Fibroblast of lung (primary cell): ENCODE results near the gene XAB2. TPM values are rescaled to one million over a fixed set of nuclear protein-coding genes. Genes with fewer than 3 reads are reported as not detected.

ENCODE experiments used
- DNase-seq, 2 donors: peaks; one replicate each; pipeline versions ENCODE4 v3.0.0 to v3.0.0-alpha.2; 2010; ENCODE audit warnings: low read depth in 2 of 2
- H2AFZ ChIP-seq: 2 replicates; pipeline ENCODE4 v1.5.1; 2012; ENCODE audit warnings: low read length, control low read depth, inconsistent platforms
- H3K27ac ChIP-seq: 2 replicates; pipeline ENCODE4 v1.5.1; 2011; ENCODE audit warnings: low read length, control low read depth; ENCODE audit not compliant: insufficient read depth
- H3K27me3 ChIP-seq: 2 replicates; pipeline ENCODE4 v1.5.1; 2011; ENCODE audit warnings: mild to moderate bottlenecking, low read length; ENCODE audit not compliant: control insufficient read depth, insufficient read depth
- H3K36me3 ChIP-seq: 2 replicates; pipeline ENCODE4 v1.5.1; 2011; ENCODE audit warnings: low read length; ENCODE audit not compliant: control insufficient read depth, insufficient read depth
- H3K4me1 ChIP-seq: 2 replicates; pipeline ENCODE4 v1.5.1; 2011; ENCODE audit warnings: low read length; ENCODE audit not compliant: control insufficient read depth, insufficient read depth; ENCODE audit errors: extremely low read depth
- H3K4me2 ChIP-seq: 2 replicates; pipeline ENCODE4 v1.5.1; 2011; ENCODE audit warnings: low read length, control low read depth; ENCODE audit not compliant: insufficient read depth; ENCODE audit errors: extremely low read depth
- H3K4me3 ChIP-seq, 4 experiments: fragments of 200-600 bp in 1 of 4; sonication (generic) in 1 of 4; replicated peaks in 1 of 4; 2 replicates each; pipeline ENCODE4 v1.5.1; 2011 to 2016; ENCODE audit warnings: low read length in 4 of 4, low read depth in 3 of 4, mild to moderate bottlenecking in 3 of 4, control low read depth in 2 of 4, inconsistent platforms in 1 of 4, mixed read lengths in 1 of 4; ENCODE audit not compliant: insufficient read depth in 1 of 4; ENCODE audit errors: control extremely low read depth in 1 of 4
- H3K79me2 ChIP-seq: 2 replicates; pipeline ENCODE4 v1.5.1; 2012; ENCODE audit warnings: mild to moderate bottlenecking, low read length, inconsistent platforms; ENCODE audit not compliant: control insufficient read depth, insufficient read depth
- H3K9ac ChIP-seq: 2 replicates; pipeline ENCODE4 v1.5.1; 2011; ENCODE audit warnings: mild to moderate bottlenecking, low read length, control low read depth; ENCODE audit not compliant: insufficient read depth
- H3K9me3 ChIP-seq: 2 replicates; pipeline ENCODE4 v1.5.1; 2012; ENCODE audit warnings: low read depth, low read length; ENCODE audit not compliant: control insufficient read depth, insufficient read depth
- H4K20me1 ChIP-seq: 2 replicates; pipeline ENCODE4 v1.5.1; 2011; ENCODE audit warnings: low read length; ENCODE audit not compliant: control insufficient read depth, insufficient read depth; ENCODE audit errors: extremely low read depth
- CTCF ChIP-seq, 2 donors: IDR thresholded peaks in 1 of 2; conservative IDR thresholded peaks in 1 of 2; 1 replicate in 1 of 2; 2 replicates in 1 of 2; pipeline ENCODE4 v1.5.1; 2011 to 2012; ENCODE audit warnings: low read length in 2 of 2, control low read depth in 1 of 2, inconsistent platforms in 1 of 2, low read depth in 1 of 2, mild to moderate bottlenecking in 1 of 2
- EZH2 ChIP-seq: IDR thresholded peaks from 2 replicates; pipeline ENCODE4 v1.5.1; 2012; ENCODE audit warnings: low read length, control low read depth, mild to moderate bottlenecking; ENCODE audit errors: missing control alignments
- polyA plus RNA-seq, 2 donors: library from polyadenylated mRNA; depleted of rRNA in 1 of 2; stranded (reverse) in 1 of 2; unstranded in 1 of 2; fragments of >200 nt; gene quantifications; 2 replicates each; pipeline ENCODE4 v1.2.1, GENCODE V29; 2011 to 2012; ENCODE audit warnings: missing spikeins in 1 of 2
- total RNA-seq: library from RNA; depleted of rRNA; stranded (reverse); fragments of >200 nt; gene quantifications from 2 replicates; pipeline ENCODE4 v1.2.1, GENCODE V29; 2014

XAB2 gene
- total and polyA plus RNA-seq, 2 donors (not counting 1 experiment from before 2014, with no cell fraction given): 12.5 to 28.2 TPM

GRCh38 chr19:7676376-7676775, 47.0 kb upstream of the XAB2 start:
- H4K20me1 ChIP-seq: no peaks in the 10 kb centered on the region
- no peak overlapping the region for H3K4me3 ChIP-seq
- no peaks in the 10 kb centered on the region for H3K4me1 ChIP-seq
- no peak for DNase-seq
- no peak overlapping the region for H2AFZ ChIP-seq
- H3K27me3 ChIP-seq: peaks cover 2% of the 10 kb centered on the region
- no peaks in the 10 kb centered on the region for H3K9me3 ChIP-seq
- H3K27ac ChIP-seq: no peak overlapping the region
- TF ChIP-seq EZH2 (no peak), CTCF (conservative IDR thresholded peaks at IDR 0.05 in 1 of 2, IDR thresholded peaks at IDR 0.05 in 1 of 2; ENCODE audit: low read depth in 1 of 2, low read length in 2 of 2) (no peak)
- peaks cover 5% of the 10 kb centered on the region for H3K79me2 ChIP-seq
- H3K4me2 ChIP-seq: no peak overlapping the region
- no peak overlapping the region for H3K9ac ChIP-seq
- no peaks in the 10 kb centered on the region for H3K36me3 ChIP-seq

- Histone ChIP-seq H3K4me3 (no peak overlapping the region), H3K36me3 (no peaks in the 10 kb centered on the region), H3K27ac (no peak overlapping the region), H3K4me1 (no peaks in the 10 kb centered on the region), H3K27me3 (peaks cover 2% of the 10 kb centered on the region), H3K9ac (no peak overlapping the region), H4K20me1 (no peaks in the 10 kb centered on the region), H3K9me3 (no peaks in the 10 kb centered on the region), H2AFZ (no peak overlapping the region), H3K79me2 (no peaks in the 10 kb centered on the region), H3K4me2 (no peak overlapping the region)
- DNase-seq: peak; percentile 38 to 78
- TF ChIP-seq CTCF (conservative IDR thresholded peaks at IDR 0.05 in 1 of 2, IDR thresholded peaks at IDR 0.05 in 1 of 2; ENCODE audit: low read depth in 1 of 2, low read length in 2 of 2) (no peak), EZH2 (no peak)
Observed at GRCh38 chr19:7674010-7675005, 45.0 kb upstream of the XAB2 start.

GRCh38 chr19:7672522-7672921, 43.2 kb upstream of the XAB2 start:
- Histone ChIP-seq H4K20me1 (no peaks in the 10 kb centered on the region), H3K36me3 (no peaks in the 10 kb centered on the region), H3K9ac (no peak overlapping the region), H3K4me3 (no peak overlapping the region), H2AFZ (no peak overlapping the region), H3K27me3 (no peaks in the 10 kb centered on the region), H3K4me2 (no peak overlapping the region), H3K79me2 (no peaks in the 10 kb centered on the region), H3K27ac (no peak overlapping the region), H3K9me3 (no peaks in the 10 kb centered on the region), H3K4me1 (no peaks in the 10 kb centered on the region)
- TF ChIP-seq CTCF (conservative IDR thresholded peaks at IDR 0.05 in 1 of 2, IDR thresholded peaks at IDR 0.05 in 1 of 2; ENCODE audit: low read depth in 1 of 2, low read length in 2 of 2) (no peak), EZH2 (no peak)
- DNase-seq: no peak
